Measurements from ENCODE around the gene TBL2.

- no peak for TF ChIP-seq EZH2 (IDR thresholded peaks at IDR 0.05; ENCODE audit: insufficient read depth, poor library complexity, severe bottlenecking)
- TF ChIP-seq EZH2phosphoT487 (IDR thresholded peaks at IDR 0.05; ENCODE audit: insufficient read depth, low read depth): no peak
Observed at GRCh38 chr7:73613954-73614735, 35.8 kb upstream of the TBL2 start.
